Naive B cell (primary cell): ENCODE results near the gene CXCL12. TPM values are rescaled to one million over a fixed set of nuclear protein-coding genes. Genes with fewer than 3 reads are reported as not detected.

Experiments
- ATAC-seq, 2 donors: fragments of 150-1000 bp; cut with Tn5 transposase; 2 replicates each; pipeline ENCODE4 v1.10.0; 2021; ENCODE audit warnings: low read depth in 2 of 2, mild to moderate bottlenecking in 2 of 2, moderate library complexity in 2 of 2
- DNase-seq: peaks from one replicate; pipeline ENCODE4 v3.0.0; 2022
- H3K27ac Mint-ChIP-seq, 6 donors: one replicate each; pipeline ENCODE4 v1.8.0; 2020 to 2022; ENCODE audit warnings: mild to moderate bottlenecking in 6 of 6, mixed read lengths in 6 of 6, moderate library complexity in 5 of 6, inconsistent platforms in 2 of 6
- H3K27me3 Mint-ChIP-seq, 3 donors: one replicate each; pipeline ENCODE4 v1.8.0; 2021 to 2022; ENCODE audit warnings: mixed read lengths in 3 of 3, mild to moderate bottlenecking in 1 of 3
- H3K36me3 Mint-ChIP-seq, 2 donors: one replicate each; pipeline ENCODE4 v1.8.0; 2020 to 2022; ENCODE audit warnings: mixed read lengths in 2 of 2, inconsistent platforms in 1 of 2, mild to moderate bottlenecking in 1 of 2
- H3K4me1 Mint-ChIP-seq, 3 donors: one replicate each; pipeline ENCODE4 v1.8.0; 2020 to 2022; ENCODE audit warnings: mixed read lengths in 3 of 3, inconsistent platforms in 1 of 3, mild to moderate bottlenecking in 1 of 3, moderate library complexity in 1 of 3
- H3K4me3 Mint-ChIP-seq, 8 donors: one replicate each; pipeline ENCODE4 v1.8.0; 2020 to 2022; ENCODE audit warnings: mild to moderate bottlenecking in 8 of 8, mixed read lengths in 8 of 8, moderate library complexity in 8 of 8, inconsistent platforms in 2 of 8
- H3K9me3 Mint-ChIP-seq, 7 donors: one replicate each; pipeline ENCODE4 v1.8.0; 2020 to 2022; ENCODE audit warnings: mixed read lengths in 7 of 7, mild to moderate bottlenecking in 5 of 7, inconsistent platforms in 2 of 7, moderate library complexity in 1 of 7
- polyA plus RNA-seq, 6 donors: library from polyadenylated mRNA; unstranded; fragments of 300-500 nt; fragmentation: Illumina TruSeq; gene quantifications; one replicate each; pipeline ENCODE4 v1.2.3, GENCODE V29; 2021; ENCODE audit warnings: low read depth in 6 of 6

The CXCL12 gene
- polyA plus RNA-seq, 6 donors from 2014 or later, result not detected

- H3K4me3 Mint-ChIP-seq, result no peak overlapping the region
- no peak overlapping the region for H3K27ac Mint-ChIP-seq
- no peak for DNase-seq
- peaks cover 0 to 3% (median 0%) of the 10 kb centered on the region in 3 donors for H3K4me1 Mint-ChIP-seq
- ATAC-seq, result no peak
- H3K9me3 Mint-ChIP-seq, result peaks cover 0 to 2% (median 0%) of the 10 kb centered on the region in 7 donors
- no peaks in the 10 kb centered on the region for H3K36me3 Mint-ChIP-seq
- peaks cover 0 to 9% (median 4%) of the 10 kb centered on the region in 3 donors for H3K27me3 Mint-ChIP-seq
Observed at GRCh38 chr10:44361109-44361508, 23.8 kb downstream of the CXCL12 start.

GRCh38 chr10:44358080-44358771 lies 26.7 kb downstream of the CXCL12 start:
- ATAC-seq, result no peak
- no peak overlapping the region for H3K4me3 Mint-ChIP-seq
- peaks cover 0 to 9% (median 4%) of the 10 kb centered on the region in 3 donors for H3K27me3 Mint-ChIP-seq
- no peaks in the 10 kb centered on the region for H3K36me3 Mint-ChIP-seq
- H3K27ac Mint-ChIP-seq, result no peak overlapping the region
- no peaks in the 10 kb centered on the region for H3K4me1 Mint-ChIP-seq
- peaks cover 0 to 2% (median 0%) of the 10 kb centered on the region in 7 donors for H3K9me3 Mint-ChIP-seq
- DNase-seq, result no peak

- Mint-ChIP-seq H3K4me3 (no peak overlapping the region), H3K27ac (no peak overlapping the region), H3K27me3 (peaks cover 4 to 10% (median 5%) of the 10 kb centered on the region in 3 donors), H3K36me3 (no peaks in the 10 kb centered on the region), H3K9me3 (peaks cover 0 to 2% (median 0%) of the 10 kb centered on the region in 7 donors), H3K4me1 (no peaks in the 10 kb centered on the region)
- ATAC-seq, result no peak
- DNase-seq, result no peak
Observed at GRCh38 chr10:44357023-44357540, 27.8 kb downstream of the CXCL12 start.

GRCh38 chr10:44356139-44357022 lies 28.5 kb downstream of the CXCL12 start:
- Mint-ChIP-seq H3K4me3 (no peak overlapping the region), H3K9me3 (peaks cover 0 to 2% (median 0%) of the 10 kb centered on the region in 7 donors), H3K27ac (no peak overlapping the region), H3K4me1 (no peaks in the 10 kb centered on the region), H3K27me3 (peaks cover 2 to 13% (median 4%) of the 10 kb centered on the region in 3 donors), H3K36me3 (no peaks in the 10 kb centered on the region)
- ATAC-seq (no peak), DNase-seq (no peak)

- no peaks in the 10 kb centered on the region for H3K4me1 Mint-ChIP-seq
Observed at GRCh38 chr10:44355630-44356029, 29.3 kb downstream of the CXCL12 start.

GRCh38 chr10:44354771-44355170 lies 30.1 kb downstream of the CXCL12 start:
- no peaks in the 10 kb centered on the region for H3K36me3 Mint-ChIP-seq
- H3K27me3 Mint-ChIP-seq, result peaks cover 0 to 13% (median 0%) of the 10 kb centered on the region in 3 donors
- ATAC-seq (no peak), DNase-seq (no peak)
- no peaks in the 10 kb centered on the region for H3K4me1 Mint-ChIP-seq
- H3K4me3 Mint-ChIP-seq, result no peak overlapping the region
- no peak overlapping the region for H3K27ac Mint-ChIP-seq
- H3K9me3 Mint-ChIP-seq, result peaks cover 0 to 2% (median 0%) of the 10 kb centered on the region in 7 donors

More at GRCh38 chr10:44355630-44356029, 29.3 kb downstream of the CXCL12 start:
- Mint-ChIP-seq H3K27ac (no peak overlapping the region), H3K9me3 (peaks cover 0 to 2% (median 0%) of the 10 kb centered on the region in 7 donors), H3K4me3 (no peak overlapping the region), H3K36me3 (no peaks in the 10 kb centered on the region), H3K27me3 (peaks cover 0 to 13% (median 4%) of the 10 kb centered on the region in 3 donors)
- ATAC-seq, result no peak
- DNase-seq, result no peak

- DNase-seq, result no peak
- Mint-ChIP-seq H3K9me3 (peaks cover 0 to 2% (median 0%) of the 10 kb centered on the region in 7 donors), H3K36me3 (no peaks in the 10 kb centered on the region), H3K4me3 (no peak overlapping the region), H3K27me3 (peaks cover 0 to 13% (median 0%) of the 10 kb centered on the region in 3 donors), H3K27ac (no peak overlapping the region), H3K4me1 (no peaks in the 10 kb centered on the region)
- no peak for ATAC-seq
Observed at GRCh38 chr10:44353721-44354120, 31.2 kb downstream of the CXCL12 start.

GRCh38 chr10:44353128-44353390 lies 31.8 kb downstream of the CXCL12 start:
- Mint-ChIP-seq H3K36me3 (no peaks in the 10 kb centered on the region), H3K4me1 (no peaks in the 10 kb centered on the region), H3K9me3 (peaks cover 0 to 2% (median 0%) of the 10 kb centered on the region in 7 donors), H3K27me3 (peaks cover 0 to 13% (median 0%) of the 10 kb centered on the region in 3 donors), H3K4me3 (no peak overlapping the region), H3K27ac (no peak overlapping the region)
- DNase-seq (no peak), ATAC-seq (no peak)

- no peaks in the 10 kb centered on the region for H3K36me3 Mint-ChIP-seq
- H3K4me1 Mint-ChIP-seq, result no peaks in the 10 kb centered on the region
- H3K4me3 Mint-ChIP-seq, result no peak overlapping the region
- peaks cover 0 to 13% (median 0%) of the 10 kb centered on the region in 3 donors for H3K27me3 Mint-ChIP-seq
- DNase-seq (no peak), ATAC-seq (no peak)
- H3K27ac Mint-ChIP-seq, result no peak overlapping the region
- H3K9me3 Mint-ChIP-seq, result peaks cover 0 to 2% (median 0%) of the 10 kb centered on the region in 7 donors
Observed at GRCh38 chr10:44352316-44353127, 32.4 kb downstream of the CXCL12 start.

GRCh38 chr10:44348496-44348895 lies 36.4 kb downstream of the CXCL12 start:
- Mint-ChIP-seq H3K4me1 (no peaks in the 10 kb centered on the region), H3K36me3 (no peaks in the 10 kb centered on the region), H3K27ac (no peak overlapping the region), H3K27me3 (peaks cover 0 to 13% (median 0%) of the 10 kb centered on the region in 3 donors), H3K4me3 (no peak overlapping the region), H3K9me3 (peaks cover 0 to 6% (median 0%) of the 10 kb centered on the region in 7 donors)
- ATAC-seq (no peak), DNase-seq (no peak)

GRCh38 chr10:44347609-44348400 lies 37.1 kb downstream of the CXCL12 start:
- Mint-ChIP-seq H3K36me3 (no peaks in the 10 kb centered on the region), H3K4me3 (no peak overlapping the region), H3K4me1 (no peaks in the 10 kb centered on the region), H3K27me3 (peaks cover 0 to 11% (median 0%) of the 10 kb centered on the region in 3 donors), H3K27ac (no peak overlapping the region), H3K9me3 (peaks cover 0 to 8% (median 0%) of the 10 kb centered on the region in 7 donors)
- DNase-seq, result no peak
- no peak for ATAC-seq

- Mint-ChIP-seq H3K36me3 (no peaks in the 10 kb centered on the region), H3K27me3 (no peaks in the 10 kb centered on the region), H3K4me1 (no peaks in the 10 kb centered on the region), H3K27ac (no peak overlapping the region), H3K9me3 (peaks cover 0 to 8% (median 0%) of the 10 kb centered on the region in 7 donors), H3K4me3 (no peak overlapping the region)
- ATAC-seq, result no peak
- no peak for DNase-seq
Observed at GRCh38 chr10:44344727-44345126, 40.2 kb downstream of the CXCL12 start.
